ENCODE data around the gene XRN2. TPM values are rescaled to one million over a fixed set of nuclear protein-coding genes. Genes with fewer than 3 reads are reported as not detected.
"Not testable (repeated sequence)": the region's sequence is repeated elsewhere in the genome, so short reads cannot be mapped to it uniquely, and the experiment has no call there.

XRN2 gene
- total RNA-seq, 3 donors from 2014 or later: 35.3 to 47.7 (median 43.2) TPM

- ATAC-seq (no peak), DNase-seq (no peak)
- Histone ChIP-seq H3K4me3 (no peak within 1 kb of the TSS), H3K36me3 (ENCODE audit: low read depth) (no peaks in the 10 kb centered on the region), H3K9me3 (no peaks in the 10 kb centered on the region), H3K4me1 (ENCODE audit: low read depth) (peaks cover 4% of the 10 kb centered on the region)
- intact Hi-C loops (cut with DNase I, micrococcal nuclease): no loop called here
- no peak for TF ChIP-seq CTCF (IDR thresholded peaks at IDR 0.05)
Observed at GRCh38 chr20:21397341-21398108, 94.4 kb downstream of the XRN2 start, which contains the start of gene NKX2-4. Gene NKX2-4 (minus strand): TSS chr20:21397526. CDS start chr20:21397399, 127 bp downstream.

GRCh38 chr20:21398109-21399004 lies 95.2 kb downstream of the XRN2 start:
- DNase-seq (no peak), ATAC-seq (no peak)
- no peaks in the 10 kb centered on the region for H3K36me3 ChIP-seq (ENCODE audit: low read depth)
- intact Hi-C loops (cut with DNase I, micrococcal nuclease): no loop called here
- no peaks in the 10 kb centered on the region for H3K9me3 ChIP-seq
- no peak overlapping the region for H3K4me3 ChIP-seq
- TF ChIP-seq CTCF (IDR thresholded peaks at IDR 0.05): no peak
- peaks cover 4% of the 10 kb centered on the region for H3K4me1 ChIP-seq (ENCODE audit: low read depth)

GRCh38 chr20:21399005-21399475 lies 95.9 kb downstream of the XRN2 start:
- Histone ChIP-seq H3K4me3 (no peak overlapping the region), H3K36me3 (ENCODE audit: low read depth) (no peaks in the 10 kb centered on the region), H3K9me3 (no peaks in the 10 kb centered on the region), H3K4me1 (ENCODE audit: low read depth) (peaks cover 4% of the 10 kb centered on the region)
- no peak for DNase-seq
- intact Hi-C loops (cut with DNase I, micrococcal nuclease): no loop called here
- no peak for ATAC-seq
- no peak for TF ChIP-seq CTCF (IDR thresholded peaks at IDR 0.05)

- no peak overlapping the region for H3K4me3 ChIP-seq
- H3K9me3 ChIP-seq: peaks cover 4% of the 10 kb centered on the region
- DNase-seq (no peak), ATAC-seq (no peak)
- H3K4me1 ChIP-seq (ENCODE audit: low read depth): no peaks in the 10 kb centered on the region
- intact Hi-C loops (cut with DNase I, micrococcal nuclease): no loop called here
- no peak for TF ChIP-seq CTCF (IDR thresholded peaks at IDR 0.05)
- no peaks in the 10 kb centered on the region for H3K36me3 ChIP-seq (ENCODE audit: low read depth)
Observed at GRCh38 chr20:21411725-21412124, 108.6 kb downstream of the XRN2 start.

GRCh38 chr20:21413996-21414395 lies 110.9 kb downstream of the XRN2 start:
- intact Hi-C loops (cut with DNase I, micrococcal nuclease); DNase-seq: not testable (repeated sequence)

GRCh38 chr20:21419147-21419546 lies 116.0 kb downstream of the XRN2 start:
- H3K9me3 ChIP-seq; H3K4me3 ChIP-seq; H3K4me1 ChIP-seq (ENCODE audit: low read depth); ATAC-seq; H3K36me3 ChIP-seq (ENCODE audit: low read depth); intact Hi-C loops (cut with DNase I, micrococcal nuclease); DNase-seq: not testable (repeated sequence)

More at GRCh38 chr20:21413996-21414395, 110.9 kb downstream of the XRN2 start:
- not testable (repeated sequence) for H3K9me3 ChIP-seq; H3K4me1 ChIP-seq (ENCODE audit: low read depth); ATAC-seq; H3K4me3 ChIP-seq; H3K36me3 ChIP-seq (ENCODE audit: low read depth)

All from mucosa of descending colon (tissue), 3 donors.